Measurements from ENCODE around the gene FSTL5. TPM values are rescaled to one million over a fixed set of nuclear protein-coding genes. Genes with fewer than 3 reads are reported as not detected.

FSTL5 gene
- total RNA-seq, 2 experiments from 2014 or later, result not detected

- intact Hi-C loops (cut with micrococcal nuclease; ENCODE audit: unreplicated experiment), result no loop called here
- Histone ChIP-seq H3K4me1 (ENCODE audit: insufficient read depth, low read length, poor library complexity, severe bottlenecking) (no peaks in the 10 kb centered on the region), H3K79me2 (ENCODE audit: insufficient read depth, low read depth, low read length) (no peaks in the 10 kb centered on the region), H3K9me3 (ENCODE audit: low read length) (no peaks in the 10 kb centered on the region), H3K36me3 (ENCODE audit: insufficient read depth, low read length) (no peaks in the 10 kb centered on the region), H3K27ac (ENCODE audit: low read depth, low read length, poor library complexity, severe bottlenecking) (no peak overlapping the region), H3K9me2 (ENCODE audit: insufficient read depth, low read length) (no peaks in the 10 kb centered on the region), H4K20me1 (ENCODE audit: insufficient read depth, low read length) (no peaks in the 10 kb centered on the region), H3K4me2 (ENCODE audit: low read length) (no peak overlapping the region), H3K4me3 (ENCODE audit: low read depth, low read length, poor library complexity, severe bottlenecking) (no peak overlapping the region), H2AFZ (ENCODE audit: low read length) (no peak overlapping the region)
- BruUV-seq (replicated peaks), result no TSS peak
- DNase-seq (ENCODE audit: low spot score), result no peak
- TF ChIP-seq EZH2phosphoT487 (IDR thresholded peaks at IDR 0.05; ENCODE audit: borderline replicate concordance, low read depth, low read length), result no peak
- no peak for TF ChIP-seq CTCF (conservative IDR thresholded peaks at IDR 0.05; ENCODE audit: low read length)
- CTCF ChIA-PET (ENCODE audit: unreplicated experiment), result no interaction called here
- POLR2A ChIA-PET, result no interaction called here
Measured at GRCh38 chr4:161428180-161428965, 735.4 kb downstream of the FSTL5 start.

GRCh38 chr4:161419822-161420221, 744.0 kb downstream of the FSTL5 start:
- DNase-seq (ENCODE audit: low spot score), result no peak
- Histone ChIP-seq H3K36me3 (ENCODE audit: insufficient read depth, low read length) (no peaks in the 10 kb centered on the region), H3K27ac (ENCODE audit: low read depth, low read length, poor library complexity, severe bottlenecking) (no peak overlapping the region), H3K9me3 (ENCODE audit: low read length) (no peaks in the 10 kb centered on the region), H3K4me3 (ENCODE audit: low read depth, low read length, poor library complexity, severe bottlenecking) (no peak overlapping the region), H2AFZ (ENCODE audit: low read length) (no peak overlapping the region), H3K4me2 (ENCODE audit: low read length) (no peak overlapping the region), H3K79me2 (ENCODE audit: insufficient read depth, low read depth, low read length) (no peaks in the 10 kb centered on the region), H4K20me1 (ENCODE audit: insufficient read depth, low read length) (no peaks in the 10 kb centered on the region), H3K4me1 (ENCODE audit: insufficient read depth, low read length, poor library complexity, severe bottlenecking) (no peaks in the 10 kb centered on the region), H3K9me2 (ENCODE audit: insufficient read depth, low read length) (no peaks in the 10 kb centered on the region)
- ChIA-PET CTCF (ENCODE audit: unreplicated experiment) (no interaction called here), POLR2A (no interaction called here)
- intact Hi-C loops (cut with micrococcal nuclease; ENCODE audit: unreplicated experiment), result no loop called here
- TF ChIP-seq CTCF (conservative IDR thresholded peaks at IDR 0.05; ENCODE audit: low read length) (no peak), EZH2phosphoT487 (IDR thresholded peaks at IDR 0.05; ENCODE audit: borderline replicate concordance, low read depth, low read length) (no peak)
- no TSS peak for BruUV-seq (replicated peaks)

GRCh38 chr4:161411901-161412300, 751.9 kb downstream of the FSTL5 start:
- H3K9me2 ChIP-seq (ENCODE audit: insufficient read depth, low read length), result no peaks in the 10 kb centered on the region
- no TSS peak for BruUV-seq (replicated peaks)
- H3K4me1 ChIP-seq (ENCODE audit: insufficient read depth, low read length, poor library complexity, severe bottlenecking), result no peaks in the 10 kb centered on the region
- H4K20me1 ChIP-seq (ENCODE audit: insufficient read depth, low read length), result no peaks in the 10 kb centered on the region
- DNase-seq (ENCODE audit: low spot score), result no peak
- ChIA-PET POLR2A (no interaction called here), CTCF (ENCODE audit: unreplicated experiment) (no interaction called here)
- intact Hi-C loops (cut with micrococcal nuclease; ENCODE audit: unreplicated experiment), result no loop called here
- no peaks in the 10 kb centered on the region for H3K9me3 ChIP-seq (ENCODE audit: low read length)
- H3K27ac ChIP-seq (ENCODE audit: low read depth, low read length, poor library complexity, severe bottlenecking), result no peak overlapping the region
- no peak for TF ChIP-seq EZH2phosphoT487 (IDR thresholded peaks at IDR 0.05; ENCODE audit: borderline replicate concordance, low read depth, low read length)
- no peak for TF ChIP-seq CTCF (conservative IDR thresholded peaks at IDR 0.05; ENCODE audit: low read length)
- H2AFZ ChIP-seq (ENCODE audit: low read length), result no peak overlapping the region
- H3K4me3 ChIP-seq (ENCODE audit: low read depth, low read length, poor library complexity, severe bottlenecking), result no peak overlapping the region
- no peaks in the 10 kb centered on the region for H3K79me2 ChIP-seq (ENCODE audit: insufficient read depth, low read depth, low read length)
- no peak overlapping the region for H3K4me2 ChIP-seq (ENCODE audit: low read length)
- no peaks in the 10 kb centered on the region for H3K36me3 ChIP-seq (ENCODE audit: insufficient read depth, low read length)

All from OCI-LY7 (cell line).